SU-DHL-6 (cell line): ENCODE measurements around the gene LGR4.

Experiments used
- H2AFZ ChIP-seq: fragments of 200-600 bp; sonication (generic); 2 replicates; pipeline ENCODE4 v1.6.1; 2014; ENCODE audit warnings: low read depth, mild to moderate bottlenecking, moderate library complexity, mixed read lengths, antibody characterized with exemption, low read length; ENCODE audit not compliant: severe bottlenecking
- H3F3A ChIP-seq: fragments of 200-600 bp; shearing (Covaris generic); 2 replicates; pipeline ENCODE4 v1.6.0; 2016; ENCODE audit warnings: antibody characterized with exemption, mild to moderate bottlenecking; ENCODE audit not compliant: insufficient read depth
- H3K27ac ChIP-seq: fragments of 200-600 bp; sonication (generic); 2 replicates; pipeline ENCODE4 v1.5.1; 2016; ENCODE audit warnings: low read depth, mild to moderate bottlenecking, low read length, moderate library complexity, mixed read lengths
- H3K27me3 ChIP-seq: fragments of 200-600 bp; sonication (generic), shearing (Covaris generic); 2 replicates; pipeline ENCODE4 v1.6.0; 2014; ENCODE audit warnings: mild to moderate bottlenecking, low read length
- H3K36me3 ChIP-seq: fragments of 200-600 bp; sonication (generic); 2 replicates; pipeline ENCODE4 v1.6.1; 2014; ENCODE audit warnings: mild to moderate bottlenecking, low read length, mixed read lengths
- H3K4me2 ChIP-seq: fragments of 300-600, 200-600 bp; shearing (Covaris generic), sonication (generic); 2 replicates; pipeline ENCODE4 v1.6.0; 2014; ENCODE audit warnings: low read length, low read depth, mild to moderate bottlenecking; ENCODE audit not compliant: poor library complexity, severe bottlenecking
- H3K4me3 ChIP-seq: fragments of 200-600 bp; sonication (generic); 2 replicates; pipeline ENCODE4 v1.5.1; 2014; ENCODE audit warnings: antibody characterized with exemption, low read length, mild to moderate bottlenecking, mixed read lengths; ENCODE audit not compliant: insufficient read depth, poor library complexity, severe bottlenecking
- H3K79me2 ChIP-seq: fragments of 200-600 bp; sonication (generic); 2 replicates; pipeline ENCODE4 v1.6.1; 2014; ENCODE audit warnings: mild to moderate bottlenecking, low read length, moderate library complexity; ENCODE audit not compliant: insufficient read depth
- H3K9ac ChIP-seq: fragments of 200-600 bp; sonication (generic); 2 replicates; pipeline ENCODE4 v1.7.0; 2014; ENCODE audit warnings: mild to moderate bottlenecking, low read length
- H3K9me2 ChIP-seq: fragments of 200-600 bp; sonication (generic); replicated peaks from 2 replicates; pipeline ENCODE4 v1.6.1; 2014; ENCODE audit warnings: low read length; ENCODE audit not compliant: insufficient read depth
- H3K9me3 ChIP-seq: fragments of 200-600 bp; sonication (generic); 2 replicates; pipeline ENCODE4 v1.6.1; 2014; ENCODE audit warnings: low read length, mixed read lengths; ENCODE audit not compliant: insufficient read depth
- H4K20me1 ChIP-seq: fragments of 200-600 bp; sonication (generic); 2 replicates; pipeline ENCODE4 v1.6.1; 2014; ENCODE audit warnings: low read depth, mild to moderate bottlenecking, antibody characterized with exemption, low read length, moderate library complexity, mixed read lengths
- EZH2phosphoT487 ChIP-seq: fragments of 200-600 bp; sonication (generic), shearing (Covaris generic); conservative IDR thresholded peaks from 2 replicates; pipeline ENCODE4 v1.6.1; 2018; ENCODE audit warnings: mild to moderate bottlenecking, antibody characterized with exemption, low read length, moderate library complexity, mixed read lengths
- TF ChIP-seq, protein P1 (sequence below): fragments of 200-600 bp; sonication (generic); IDR thresholded peaks from one replicate; pipeline ENCODE4 v1.5.1; 2017; ENCODE audit warnings: antibody characterized with exemption, mild to moderate bottlenecking, low read length, moderate library complexity; ENCODE audit not compliant: insufficient read depth, poor library complexity, severe bottlenecking

The LGR4 gene

DNA sequence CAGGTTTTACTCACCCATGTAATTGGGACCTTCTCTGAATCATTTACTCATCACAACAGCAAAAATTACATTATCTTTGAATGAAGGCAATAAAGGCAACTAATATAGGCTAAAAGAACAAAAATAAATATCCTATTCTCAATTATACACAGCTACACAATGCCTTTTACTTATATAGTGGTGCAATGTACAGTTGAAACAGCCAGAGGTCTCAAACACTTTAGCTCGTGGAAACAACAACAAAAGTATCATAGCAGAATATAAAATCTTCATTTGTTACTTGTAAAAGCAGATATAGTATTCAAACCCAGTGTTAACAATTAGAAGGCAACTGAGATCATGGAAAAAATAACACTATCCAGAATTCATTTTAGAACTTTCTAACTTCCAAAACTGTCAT, 88.9 kb downstream of the LGR4 start:
- H3K4me3 ChIP-seq = no peak overlapping the region
- TF ChIP-seq EZH2phosphoT487 = no peak
- TF ChIP-seq, protein P1, sequence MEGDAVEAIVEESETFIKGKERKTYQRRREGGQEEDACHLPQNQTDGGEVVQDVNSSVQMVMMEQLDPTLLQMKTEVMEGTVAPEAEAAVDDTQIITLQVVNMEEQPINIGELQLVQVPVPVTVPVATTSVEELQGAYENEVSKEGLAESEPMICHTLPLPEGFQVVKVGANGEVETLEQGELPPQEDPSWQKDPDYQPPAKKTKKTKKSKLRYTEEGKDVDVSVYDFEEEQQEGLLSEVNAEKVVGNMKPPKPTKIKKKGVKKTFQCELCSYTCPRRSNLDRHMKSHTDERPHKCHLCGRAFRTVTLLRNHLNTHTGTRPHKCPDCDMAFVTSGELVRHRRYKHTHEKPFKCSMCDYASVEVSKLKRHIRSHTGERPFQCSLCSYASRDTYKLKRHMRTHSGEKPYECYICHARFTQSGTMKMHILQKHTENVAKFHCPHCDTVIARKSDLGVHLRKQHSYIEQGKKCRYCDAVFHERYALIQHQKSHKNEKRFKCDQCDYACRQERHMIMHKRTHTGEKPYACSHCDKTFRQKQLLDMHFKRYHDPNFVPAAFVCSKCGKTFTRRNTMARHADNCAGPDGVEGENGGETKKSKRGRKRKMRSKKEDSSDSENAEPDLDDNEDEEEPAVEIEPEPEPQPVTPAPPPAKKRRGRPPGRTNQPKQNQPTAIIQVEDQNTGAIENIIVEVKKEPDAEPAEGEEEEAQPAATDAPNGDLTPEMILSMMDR = no peak
- no peak overlapping the region for H3K27ac ChIP-seq
- no peaks in the 10 kb centered on the region for H3K9me3 ChIP-seq
- no peak overlapping the region for H2AFZ ChIP-seq
- H4K20me1 ChIP-seq = no peaks in the 10 kb centered on the region
- no peaks in the 10 kb centered on the region for H3K36me3 ChIP-seq
- H3K27me3 ChIP-seq = no peaks in the 10 kb centered on the region
- H3K9ac ChIP-seq = no peak overlapping the region
- no peaks in the 10 kb centered on the region for H3K9me2 ChIP-seq
- no peak overlapping the region for H3K4me2 ChIP-seq
- H3K79me2 ChIP-seq = no peaks in the 10 kb centered on the region
- no peaks in the 10 kb centered on the region for H3F3A ChIP-seq

DNA sequence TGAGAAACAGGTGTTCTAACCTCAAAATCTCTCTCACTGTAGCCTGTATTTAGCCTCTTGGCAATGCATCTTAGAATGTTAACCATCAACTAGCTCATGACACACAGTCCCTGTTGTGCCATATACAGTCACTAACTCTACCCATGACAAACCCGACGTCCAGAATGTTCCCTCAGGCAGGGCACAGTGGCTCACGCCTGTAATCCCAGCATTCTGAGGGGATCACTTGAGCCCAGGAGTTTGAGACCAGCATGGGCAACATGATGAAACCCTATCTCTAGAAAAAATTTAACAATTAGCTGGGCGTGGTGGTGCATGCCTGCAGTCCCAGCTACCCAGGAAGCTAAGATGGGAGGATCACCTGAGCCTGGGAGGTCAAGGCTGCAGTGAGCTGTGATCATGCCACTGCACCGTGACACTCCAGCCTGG, 91.3 kb downstream of the LGR4 start:
- Histone ChIP-seq H3K36me3 (no peaks in the 10 kb centered on the region), H3F3A (no peaks in the 10 kb centered on the region), H2AFZ (no peak overlapping the region), H3K79me2 (no peaks in the 10 kb centered on the region), H3K9me3 (no peaks in the 10 kb centered on the region), H3K4me3 (no peak overlapping the region), H3K9ac (no peak overlapping the region), H3K4me2 (no peak overlapping the region), H3K27ac (no peak overlapping the region), H4K20me1 (no peaks in the 10 kb centered on the region), H3K27me3 (no peaks in the 10 kb centered on the region), H3K9me2 (no peaks in the 10 kb centered on the region)
- no peak for TF ChIP-seq EZH2phosphoT487
- TF ChIP-seq, protein P1 = no peak

DNA sequence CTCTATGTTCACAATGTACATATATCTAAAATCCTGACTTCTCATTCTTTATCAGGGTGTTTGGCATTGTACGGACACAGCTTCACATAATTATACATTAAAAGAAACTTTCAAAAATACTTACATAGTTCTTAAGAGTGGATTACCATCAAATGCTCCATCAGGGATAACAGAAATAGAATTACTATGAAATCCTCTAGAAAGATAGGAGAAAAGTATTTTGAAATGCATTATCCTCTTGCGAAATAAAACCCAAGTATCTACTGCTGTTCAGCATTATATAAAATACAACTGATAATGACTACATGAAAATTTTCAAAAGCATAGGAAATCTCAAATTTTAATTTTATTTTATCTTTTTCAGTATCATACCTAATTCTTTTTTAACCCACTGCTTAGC, 91.8 kb downstream of the LGR4 start:
- Histone ChIP-seq H3K4me2 (no peak overlapping the region), H3K9me3 (no peaks in the 10 kb centered on the region), H4K20me1 (no peaks in the 10 kb centered on the region), H3K27ac (no peak overlapping the region), H3F3A (no peaks in the 10 kb centered on the region), H2AFZ (no peak overlapping the region), H3K9me2 (no peaks in the 10 kb centered on the region), H3K9ac (no peak overlapping the region), H3K36me3 (no peaks in the 10 kb centered on the region), H3K4me3 (no peak overlapping the region), H3K27me3 (no peaks in the 10 kb centered on the region), H3K79me2 (no peaks in the 10 kb centered on the region)
- no peak for TF ChIP-seq EZH2phosphoT487
- TF ChIP-seq, protein P1 = no peak
